ENCODE measurements around the gene EPAS1. TPM values are rescaled to one million over a fixed set of nuclear protein-coding genes. Genes with fewer than 3 reads are reported as not detected.

The EPAS1 gene
- total RNA-seq, 1 experiment from 2014 or later, result 8.5 TPM

- TF ChIP-seq, protein P1, sequence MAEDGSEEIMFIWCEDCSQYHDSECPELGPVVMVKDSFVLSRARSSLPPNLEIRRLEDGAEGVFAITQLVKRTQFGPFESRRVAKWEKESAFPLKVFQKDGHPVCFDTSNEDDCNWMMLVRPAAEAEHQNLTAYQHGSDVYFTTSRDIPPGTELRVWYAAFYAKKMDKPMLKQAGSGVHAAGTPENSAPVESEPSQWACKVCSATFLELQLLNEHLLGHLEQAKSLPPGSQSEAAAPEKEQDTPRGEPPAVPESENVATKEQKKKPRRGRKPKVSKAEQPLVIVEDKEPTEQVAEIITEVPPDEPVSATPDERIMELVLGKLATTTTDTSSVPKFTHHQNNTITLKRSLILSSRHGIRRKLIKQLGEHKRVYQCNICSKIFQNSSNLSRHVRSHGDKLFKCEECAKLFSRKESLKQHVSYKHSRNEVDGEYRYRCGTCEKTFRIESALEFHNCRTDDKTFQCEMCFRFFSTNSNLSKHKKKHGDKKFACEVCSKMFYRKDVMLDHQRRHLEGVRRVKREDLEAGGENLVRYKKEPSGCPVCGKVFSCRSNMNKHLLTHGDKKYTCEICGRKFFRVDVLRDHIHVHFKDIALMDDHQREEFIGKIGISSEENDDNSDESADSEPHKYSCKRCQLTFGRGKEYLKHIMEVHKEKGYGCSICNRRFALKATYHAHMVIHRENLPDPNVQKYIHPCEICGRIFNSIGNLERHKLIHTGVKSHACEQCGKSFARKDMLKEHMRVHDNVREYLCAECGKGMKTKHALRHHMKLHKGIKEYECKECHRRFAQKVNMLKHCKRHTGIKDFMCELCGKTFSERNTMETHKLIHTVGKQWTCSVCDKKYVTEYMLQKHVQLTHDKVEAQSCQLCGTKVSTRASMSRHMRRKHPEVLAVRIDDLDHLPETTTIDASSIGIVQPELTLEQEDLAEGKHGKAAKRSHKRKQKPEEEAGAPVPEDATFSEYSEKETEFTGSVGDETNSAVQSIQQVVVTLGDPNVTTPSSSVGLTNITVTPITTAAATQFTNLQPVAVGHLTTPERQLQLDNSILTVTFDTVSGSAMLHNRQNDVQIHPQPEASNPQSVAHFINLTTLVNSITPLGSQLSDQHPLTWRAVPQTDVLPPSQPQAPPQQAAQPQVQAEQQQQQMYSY (CRISPR knock-in tag; IDR thresholded peaks at IDR 0.05), result no peak
- TF ChIP-seq, protein P2, sequence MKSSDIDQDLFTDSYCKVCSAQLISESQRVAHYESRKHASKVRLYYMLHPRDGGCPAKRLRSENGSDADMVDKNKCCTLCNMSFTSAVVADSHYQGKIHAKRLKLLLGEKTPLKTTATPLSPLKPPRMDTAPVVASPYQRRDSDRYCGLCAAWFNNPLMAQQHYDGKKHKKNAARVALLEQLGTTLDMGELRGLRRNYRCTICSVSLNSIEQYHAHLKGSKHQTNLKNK (CRISPR knock-in tag; IDR thresholded peaks at IDR 0.05), result no peak
- no peak for TF ChIP-seq ZBTB21 (CRISPR knock-in tag; IDR thresholded peaks at IDR 0.05; ENCODE audit: borderline replicate concordance)
- TF ChIP-seq HMGA2 (CRISPR knock-in tag; IDR thresholded peaks at IDR 0.05), result no peak
- TF ChIP-seq E2F5 (CRISPR knock-in tag; IDR thresholded peaks at IDR 0.05), result no peak
- no peak for TF ChIP-seq KAT7 (CRISPR knock-in tag; IDR thresholded peaks at IDR 0.05; ENCODE audit: borderline replicate concordance)
These were observed 34.0 kb downstream of the EPAS1 start (continued) for GRCh38 chr2:46331109-46331766.

- H3K4me1 Mint-ChIP-seq, result peaks cover 43% of the 10 kb centered on the region
- POLR2A ChIA-PET, result no interaction called here
- H3K4me3 Mint-ChIP-seq, result no peak overlapping the region
- TF ChIP-seq TCF7 (CRISPR knock-in tag; IDR thresholded peaks at IDR 0.05; ENCODE audit: low read depth) (no peak), CBFB (CRISPR knock-in tag; IDR thresholded peaks at IDR 0.05; ENCODE audit: low read depth) (no peak), ETV6 (CRISPR knock-in tag; IDR thresholded peaks at IDR 0.05) (no peak), ZNF671 (CRISPR knock-in tag; IDR thresholded peaks at IDR 0.05) (no peak), SMAD4 (CRISPR knock-in tag; IDR thresholded peaks at IDR 0.05) (no peak), ZNF219 (CRISPR knock-in tag; IDR thresholded peaks at IDR 0.05; ENCODE audit: borderline replicate concordance) (no peak), HMGA2 (CRISPR knock-in tag; IDR thresholded peaks at IDR 0.05) (no peak), CREM (CRISPR knock-in tag; IDR thresholded peaks at IDR 0.05) (no peak), IRF2 (CRISPR knock-in tag; IDR thresholded peaks at IDR 0.05; ENCODE audit: borderline replicate concordance, low read depth) (no peak), STAT6 (CRISPR knock-in tag; conservative IDR thresholded peaks at IDR 0.05; ENCODE audit: low read depth) (no peak)
- TF ChIP-seq, protein P3, sequence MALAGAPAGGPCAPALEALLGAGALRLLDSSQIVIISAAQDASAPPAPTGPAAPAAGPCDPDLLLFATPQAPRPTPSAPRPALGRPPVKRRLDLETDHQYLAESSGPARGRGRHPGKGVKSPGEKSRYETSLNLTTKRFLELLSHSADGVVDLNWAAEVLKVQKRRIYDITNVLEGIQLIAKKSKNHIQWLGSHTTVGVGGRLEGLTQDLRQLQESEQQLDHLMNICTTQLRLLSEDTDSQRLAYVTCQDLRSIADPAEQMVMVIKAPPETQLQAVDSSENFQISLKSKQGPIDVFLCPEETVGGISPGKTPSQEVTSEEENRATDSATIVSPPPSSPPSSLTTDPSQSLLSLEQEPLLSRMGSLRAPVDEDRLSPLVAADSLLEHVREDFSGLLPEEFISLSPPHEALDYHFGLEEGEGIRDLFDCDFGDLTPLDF (CRISPR knock-in tag; IDR thresholded peaks at IDR 0.05), result no peak
- H3K9me3 Mint-ChIP-seq, result no peaks in the 10 kb centered on the region
- ATAC-seq, result no peak
- peaks cover 10% of the 10 kb centered on the region for H3K27me3 Mint-ChIP-seq (ENCODE audit: low read depth)
- CTCF ChIA-PET, result interaction anchor here (1.0 to 1.8 kb wide), 2 partner anchors 31 to 33 kb away, joined by 4 to 11 read pairs; no protein-coding TSS in a partner anchor
- no peak overlapping the region for H3K27ac Mint-ChIP-seq
- H3K36me3 Mint-ChIP-seq, result no peaks in the 10 kb centered on the region
- no peak for DNase-seq (ENCODE audit: low spot score)
These were observed 35.6 kb downstream of the EPAS1 start for GRCh38 chr2:46332686-46333281.

Measured in WTC11 (cell line).